Nephron progenitor cell (in vitro differentiated cells): ENCODE results near the gene ZDHHC14.
A peak's percentile ranks its signal among the peaks of the same experiment; 100 is the strongest.

Experiments used
- DNase-seq: peaks from one replicate; pipeline ENCODE4 v3.0.0; 2021
- H3K27ac Mint-ChIP-seq: 2 replicates; pipeline ENCODE4 v1.8.0; 2021; ENCODE audit warnings: mild to moderate bottlenecking, moderate library complexity, mixed read lengths
- H3K27me3 Mint-ChIP-seq: 2 replicates; pipeline ENCODE4 v1.8.0; 2021; ENCODE audit warnings: mild to moderate bottlenecking, low read depth, mixed read lengths; ENCODE audit not compliant: poor library complexity
- H3K36me3 Mint-ChIP-seq: 2 replicates; pipeline ENCODE4 v1.8.0; 2021; ENCODE audit warnings: low read depth, mixed read lengths
- H3K4me1 Mint-ChIP-seq: 2 replicates; pipeline ENCODE4 v1.8.0; 2021; ENCODE audit warnings: mixed read lengths
- H3K4me3 Mint-ChIP-seq: 2 replicates; pipeline ENCODE4 v1.8.0; 2021; ENCODE audit warnings: mild to moderate bottlenecking, moderate library complexity, mixed read lengths
- H3K9me3 Mint-ChIP-seq: 2 replicates; pipeline ENCODE4 v1.8.0; 2021; ENCODE audit warnings: mild to moderate bottlenecking, moderate library complexity, mixed read lengths
- TF ChIP-seq, protein P1 (sequence below): fragments of 200-600 bp; sonication (generic); IDR thresholded peaks from 2 replicates; pipeline ENCODE4 v1.5.0; 2021; ENCODE audit warnings: antibody characterized with exemption

The ZDHHC14 gene

DNA sequence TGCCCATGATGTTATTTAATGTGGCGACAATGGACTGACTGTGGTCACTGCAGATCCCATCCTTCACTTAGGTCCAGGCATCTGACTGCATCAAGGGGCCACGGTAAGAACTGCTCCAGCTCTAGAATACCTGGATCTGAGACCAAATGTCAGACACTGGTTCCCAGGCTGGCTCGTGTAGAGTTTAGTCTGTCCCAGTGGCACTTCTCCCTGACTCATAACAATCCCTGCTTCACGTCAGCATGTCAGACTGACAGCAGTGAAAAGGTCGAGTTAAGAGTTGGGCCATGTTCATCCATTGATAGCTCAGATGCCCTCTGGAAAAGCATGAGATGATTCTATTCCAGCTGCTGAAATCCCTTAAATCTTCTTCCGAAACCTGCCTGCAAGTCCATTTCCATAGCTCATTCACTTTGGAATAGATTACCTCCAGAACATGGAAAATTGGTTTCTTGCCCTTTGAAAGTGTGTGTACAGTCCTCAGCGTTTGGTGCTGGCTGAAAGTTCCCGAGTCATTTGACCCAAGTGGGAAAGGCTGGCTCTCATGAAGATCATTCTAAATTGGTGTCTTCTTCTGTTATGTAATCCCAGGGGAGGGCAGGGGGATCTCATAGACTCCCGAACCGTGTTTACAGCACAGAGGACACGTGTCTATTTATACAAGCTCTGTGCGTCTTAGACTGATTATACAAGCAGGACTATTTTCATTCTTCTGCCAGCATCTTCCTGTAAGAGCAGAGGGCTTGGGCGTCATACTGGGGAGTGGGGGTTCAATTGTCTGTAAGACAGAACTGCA, 160.8 kb downstream of the ZDHHC14 start:
- Mint-ChIP-seq H3K4me1 (peaks cover 51% of the 10 kb centered on the region), H3K36me3 (peaks cover 11% of the 10 kb centered on the region), H3K27me3 (peaks cover 12% of the 10 kb centered on the region), H3K9me3 (peaks cover 14% of the 10 kb centered on the region), H3K27ac (peak overlapping the region; percentile 8), H3K4me3 (no peak overlapping the region)
- TF ChIP-seq, protein P1, sequence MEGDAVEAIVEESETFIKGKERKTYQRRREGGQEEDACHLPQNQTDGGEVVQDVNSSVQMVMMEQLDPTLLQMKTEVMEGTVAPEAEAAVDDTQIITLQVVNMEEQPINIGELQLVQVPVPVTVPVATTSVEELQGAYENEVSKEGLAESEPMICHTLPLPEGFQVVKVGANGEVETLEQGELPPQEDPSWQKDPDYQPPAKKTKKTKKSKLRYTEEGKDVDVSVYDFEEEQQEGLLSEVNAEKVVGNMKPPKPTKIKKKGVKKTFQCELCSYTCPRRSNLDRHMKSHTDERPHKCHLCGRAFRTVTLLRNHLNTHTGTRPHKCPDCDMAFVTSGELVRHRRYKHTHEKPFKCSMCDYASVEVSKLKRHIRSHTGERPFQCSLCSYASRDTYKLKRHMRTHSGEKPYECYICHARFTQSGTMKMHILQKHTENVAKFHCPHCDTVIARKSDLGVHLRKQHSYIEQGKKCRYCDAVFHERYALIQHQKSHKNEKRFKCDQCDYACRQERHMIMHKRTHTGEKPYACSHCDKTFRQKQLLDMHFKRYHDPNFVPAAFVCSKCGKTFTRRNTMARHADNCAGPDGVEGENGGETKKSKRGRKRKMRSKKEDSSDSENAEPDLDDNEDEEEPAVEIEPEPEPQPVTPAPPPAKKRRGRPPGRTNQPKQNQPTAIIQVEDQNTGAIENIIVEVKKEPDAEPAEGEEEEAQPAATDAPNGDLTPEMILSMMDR: no peak
- DNase-seq: no peak

- H3K4me3 Mint-ChIP-seq: no peak overlapping the region
These were observed 161.6 kb downstream of the ZDHHC14 start for GRCh38 chr6:157542414-157543160.

GRCh38 chr6:157546321-157546720, 165.3 kb downstream of the ZDHHC14 start:
- peaks cover 12% of the 10 kb centered on the region for H3K27me3 Mint-ChIP-seq
- peaks cover 33% of the 10 kb centered on the region for H3K4me1 Mint-ChIP-seq
- peaks cover 11% of the 10 kb centered on the region for H3K9me3 Mint-ChIP-seq
- peak overlapping the region; percentile 7 for H3K4me3 Mint-ChIP-seq
- peak overlapping the region; percentile 20 for H3K27ac Mint-ChIP-seq
- DNase-seq: no peak
- peaks cover 11% of the 10 kb centered on the region for H3K36me3 Mint-ChIP-seq
- TF ChIP-seq, protein P1: no peak

More at GRCh38 chr6:157542414-157543160, 161.6 kb downstream of the ZDHHC14 start:
- peaks cover 12% of the 10 kb centered on the region for H3K27me3 Mint-ChIP-seq
- H3K4me1 Mint-ChIP-seq: peaks cover 56% of the 10 kb centered on the region
- H3K36me3 Mint-ChIP-seq: peaks cover 11% of the 10 kb centered on the region
- H3K9me3 Mint-ChIP-seq: peaks cover 14% of the 10 kb centered on the region
- TF ChIP-seq, protein P1: no peak
- DNase-seq: no peak
- peak overlapping the region; percentile 72 for H3K27ac Mint-ChIP-seq

GRCh38 chr6:157547112-157547511, 166.1 kb downstream of the ZDHHC14 start:
- H3K27ac Mint-ChIP-seq: peak overlapping the region; percentile 8
- peaks cover 11% of the 10 kb centered on the region for H3K9me3 Mint-ChIP-seq
- H3K4me3 Mint-ChIP-seq: no peak overlapping the region
- H3K4me1 Mint-ChIP-seq: peaks cover 29% of the 10 kb centered on the region
- TF ChIP-seq, protein P1: no peak
- peaks cover 11% of the 10 kb centered on the region for H3K36me3 Mint-ChIP-seq
- H3K27me3 Mint-ChIP-seq: peaks cover 7% of the 10 kb centered on the region
- DNase-seq: no peak

GRCh38 chr6:157548635-157549467, 167.9 kb downstream of the ZDHHC14 start:
- TF ChIP-seq, protein P1: no peak
- DNase-seq: no peak
- peaks cover 7% of the 10 kb centered on the region for H3K36me3 Mint-ChIP-seq
- peaks cover 35% of the 10 kb centered on the region for H3K4me1 Mint-ChIP-seq
- peaks cover 6% of the 10 kb centered on the region for H3K27me3 Mint-ChIP-seq
- H3K9me3 Mint-ChIP-seq: peaks cover 7% of the 10 kb centered on the region
- H3K4me3 Mint-ChIP-seq: no peak overlapping the region
- no peak overlapping the region for H3K27ac Mint-ChIP-seq
